ENCODE data around the gene RGS19.
A peak's percentile ranks its signal among the peaks of the same experiment; 100 is the strongest.

The RGS19 gene

GRCh38 chr20:64083804-64084684 lies 4.7 kb upstream of the RGS19 start, which contains the start of gene LKAAEAR1:
LKAAEAR1 (minus strand) TSS chr20:64084398; CDS start chr20:64084219, 179 bp downstream.
- TF ChIP-seq CTCF (IDR thresholded peaks at IDR 0.05; ENCODE audit: low read depth, low read length), result no peak
- DNase-seq (ENCODE audit: low read depth in 2 of 2), result no peak
- peak within 1 kb of the TSS; percentile 27 to 41 for H3K4me3 ChIP-seq (replicated peaks in 1 of 2; ENCODE audit: low read depth in 2 of 2, low read length in 2 of 2)

GRCh38 chr20:64083378-64083803 lies 4.1 kb upstream of the RGS19 start:
- peak; percentile 51 for TF ChIP-seq CTCF (IDR thresholded peaks at IDR 0.05; ENCODE audit: low read depth, low read length)
- peak overlapping the region; percentile 27 to 41 for H3K4me3 ChIP-seq (replicated peaks in 1 of 2; ENCODE audit: low read depth in 2 of 2, low read length in 2 of 2)
- peak; percentile 70 to 79 for DNase-seq (ENCODE audit: low read depth in 2 of 2)

- no peak for TF ChIP-seq CTCF (IDR thresholded peaks at IDR 0.05; ENCODE audit: low read depth, low read length)
- H3K4me3 ChIP-seq (replicated peaks in 1 of 2; ENCODE audit: low read depth in 2 of 2, low read length in 2 of 2), result peak overlapping the region in 1 of 2 donors; percentile 27
- DNase-seq (ENCODE audit: low read depth in 2 of 2), result no peak
These were observed 3.6 kb upstream of the RGS19 start for GRCh38 chr20:64082820-64083377.

GRCh38 chr20:64082126-64082731 lies 2.9 kb upstream of the RGS19 start:
- no peak overlapping the region for H3K4me3 ChIP-seq (replicated peaks in 1 of 2; ENCODE audit: low read depth in 2 of 2, low read length in 2 of 2)
- no peak for TF ChIP-seq CTCF (IDR thresholded peaks at IDR 0.05; ENCODE audit: low read depth, low read length)
- no peak for DNase-seq (ENCODE audit: low read depth in 2 of 2)

GRCh38 chr20:64081624-64081964 lies 2.3 kb upstream of the RGS19 start:
- no peak for TF ChIP-seq CTCF (IDR thresholded peaks at IDR 0.05; ENCODE audit: low read depth, low read length)
- H3K4me3 ChIP-seq (replicated peaks in 1 of 2; ENCODE audit: low read depth in 2 of 2, low read length in 2 of 2), result no peak overlapping the region
- no peak for DNase-seq (ENCODE audit: low read depth in 2 of 2)

GRCh38 chr20:64080813-64081623 lies 1.7 kb upstream of the RGS19 start:
- no peak overlapping the region for H3K4me3 ChIP-seq (replicated peaks in 1 of 2; ENCODE audit: low read depth in 2 of 2, low read length in 2 of 2)
- DNase-seq (ENCODE audit: low read depth in 2 of 2), result no peak
- no peak for TF ChIP-seq CTCF (IDR thresholded peaks at IDR 0.05; ENCODE audit: low read depth, low read length)
